Activated naive CD8-positive, alpha-beta T cell treated with anti-CD3 and anti-CD28 coated beads, Interleukin-2, amount 50 U/mL, for 24 hours (primary cell): ENCODE measurements around the gene TMC5.
"Not testable (repeated sequence)": the region's sequence is repeated elsewhere in the genome, so short reads cannot be mapped to it uniquely, and the experiment has no call there.

Experiments used
- ATAC-seq: fragments of 150-1000 bp; cut with Tn5 transposase; one replicate; pipeline ENCODE4 v1.10.0; 2021
- DNase-seq: peaks from one replicate; pipeline ENCODE4 v3.0.0; 2021
- H3K27ac Mint-ChIP-seq: one replicate; pipeline ENCODE4 v1.8.0; 2021; ENCODE audit warnings: mild to moderate bottlenecking, mixed read lengths
- H3K27me3 Mint-ChIP-seq: one replicate; pipeline ENCODE4 v1.8.0; 2021; ENCODE audit warnings: mixed read lengths
- H3K36me3 Mint-ChIP-seq: one replicate; pipeline ENCODE4 v1.8.0; 2021; ENCODE audit warnings: low read depth, mixed read lengths
- H3K4me1 Mint-ChIP-seq: one replicate; pipeline ENCODE4 v1.8.0; 2021; ENCODE audit warnings: mixed read lengths
- H3K4me3 Mint-ChIP-seq: one replicate; pipeline ENCODE4 v1.8.0; 2021; ENCODE audit warnings: mild to moderate bottlenecking, moderate library complexity, mixed read lengths
- H3K9me3 Mint-ChIP-seq: one replicate; pipeline ENCODE4 v1.8.0; 2021; ENCODE audit warnings: mixed read lengths

The TMC5 gene, protein sequence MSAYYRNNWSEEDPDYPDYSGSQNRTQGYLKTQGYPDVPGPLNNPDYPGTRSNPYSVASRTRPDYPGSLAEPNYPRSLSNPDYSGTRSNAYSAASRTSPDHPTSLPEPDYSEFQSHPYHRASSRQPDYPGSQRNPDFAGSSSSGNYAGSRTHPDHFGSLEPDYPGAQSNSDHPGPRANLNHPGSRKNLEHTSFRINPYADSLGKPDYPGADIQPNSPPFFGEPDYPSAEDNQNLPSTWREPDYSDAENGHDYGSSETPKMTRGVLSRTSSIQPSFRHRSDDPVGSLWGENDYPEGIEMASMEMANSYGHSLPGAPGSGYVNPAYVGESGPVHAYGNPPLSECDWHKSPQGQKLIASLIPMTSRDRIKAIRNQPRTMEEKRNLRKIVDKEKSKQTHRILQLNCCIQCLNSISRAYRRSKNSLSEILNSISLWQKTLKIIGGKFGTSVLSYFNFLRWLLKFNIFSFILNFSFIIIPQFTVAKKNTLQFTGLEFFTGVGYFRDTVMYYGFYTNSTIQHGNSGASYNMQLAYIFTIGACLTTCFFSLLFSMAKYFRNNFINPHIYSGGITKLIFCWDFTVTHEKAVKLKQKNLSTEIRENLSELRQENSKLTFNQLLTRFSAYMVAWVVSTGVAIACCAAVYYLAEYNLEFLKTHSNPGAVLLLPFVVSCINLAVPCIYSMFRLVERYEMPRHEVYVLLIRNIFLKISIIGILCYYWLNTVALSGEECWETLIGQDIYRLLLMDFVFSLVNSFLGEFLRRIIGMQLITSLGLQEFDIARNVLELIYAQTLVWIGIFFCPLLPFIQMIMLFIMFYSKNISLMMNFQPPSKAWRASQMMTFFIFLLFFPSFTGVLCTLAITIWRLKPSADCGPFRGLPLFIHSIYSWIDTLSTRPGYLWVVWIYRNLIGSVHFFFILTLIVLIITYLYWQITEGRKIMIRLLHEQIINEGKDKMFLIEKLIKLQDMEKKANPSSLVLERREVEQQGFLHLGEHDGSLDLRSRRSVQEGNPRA

DNA sequence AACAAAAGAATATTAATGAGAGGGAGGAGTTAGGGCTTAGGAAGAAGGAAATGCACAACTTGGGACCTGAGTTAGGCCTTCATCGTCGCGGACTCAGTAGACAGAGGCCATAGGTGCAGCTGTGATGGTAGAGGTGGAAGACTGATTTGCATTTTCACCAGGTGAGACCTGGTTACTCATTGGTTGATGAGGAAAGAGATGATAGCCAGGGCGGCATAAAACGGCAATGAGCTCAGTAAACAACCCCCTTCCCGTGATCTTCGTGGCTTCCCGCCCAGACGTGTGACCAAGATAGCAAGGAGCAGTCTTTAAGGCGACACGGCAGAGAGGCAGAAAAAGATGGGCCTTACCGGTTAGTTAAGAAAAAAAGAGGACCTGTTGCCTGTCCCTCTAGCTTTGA lies at the start of gene TMC5:
TMC5 (plus strand) TSS at position 244 of the 400 bp plus-strand sequence. CDS start 22,156 bp downstream, outside the sequence.
- DNase-seq, result no peak
- H3K4me3 Mint-ChIP-seq, result no peak within 1 kb of the TSS

GRCh38 chr16:19372541-19372940 lies 45.1 kb upstream of the TMC5 start:
- not testable (repeated sequence) for H3K27ac Mint-ChIP-seq, H3K36me3 Mint-ChIP-seq, H3K4me3 Mint-ChIP-seq, DNase-seq, ATAC-seq, H3K4me1 Mint-ChIP-seq, H3K9me3 Mint-ChIP-seq, H3K27me3 Mint-ChIP-seq

More for the DNA sequence above, at the start of gene TMC5:
- no peaks in the 10 kb centered on the region for H3K4me1 Mint-ChIP-seq
- H3K27ac Mint-ChIP-seq, result no peak within 1 kb of the TSS
- H3K27me3 Mint-ChIP-seq, result peaks cover 22% of the 10 kb centered on the region
- no peak for ATAC-seq
- no peaks in the 10 kb centered on the region for H3K36me3 Mint-ChIP-seq
- H3K9me3 Mint-ChIP-seq, result peaks cover 5% of the 10 kb centered on the region

- no peaks in the 10 kb centered on the region for H3K27me3 Mint-ChIP-seq
- no peak overlapping the region for H3K27ac Mint-ChIP-seq
- DNase-seq (no peak), ATAC-seq (no peak)
- no peaks in the 10 kb centered on the region for H3K36me3 Mint-ChIP-seq
- H3K4me3 Mint-ChIP-seq, result no peak overlapping the region
- H3K4me1 Mint-ChIP-seq, result no peaks in the 10 kb centered on the region
- H3K9me3 Mint-ChIP-seq, result no peaks in the 10 kb centered on the region
These were observed 43.3 kb upstream of the TMC5 start for GRCh38 chr16:19374402-19374801.

GRCh38 chr16:19375561-19376158 lies 42.0 kb upstream of the TMC5 start:
- ATAC-seq (no peak), DNase-seq (peak; percentile 32)
- Mint-ChIP-seq H3K36me3 (no peaks in the 10 kb centered on the region), H3K4me1 (peaks cover 4% of the 10 kb centered on the region), H3K27ac (no peak overlapping the region), H3K27me3 (no peaks in the 10 kb centered on the region), H3K4me3 (no peak overlapping the region), H3K9me3 (no peaks in the 10 kb centered on the region)

DNA sequence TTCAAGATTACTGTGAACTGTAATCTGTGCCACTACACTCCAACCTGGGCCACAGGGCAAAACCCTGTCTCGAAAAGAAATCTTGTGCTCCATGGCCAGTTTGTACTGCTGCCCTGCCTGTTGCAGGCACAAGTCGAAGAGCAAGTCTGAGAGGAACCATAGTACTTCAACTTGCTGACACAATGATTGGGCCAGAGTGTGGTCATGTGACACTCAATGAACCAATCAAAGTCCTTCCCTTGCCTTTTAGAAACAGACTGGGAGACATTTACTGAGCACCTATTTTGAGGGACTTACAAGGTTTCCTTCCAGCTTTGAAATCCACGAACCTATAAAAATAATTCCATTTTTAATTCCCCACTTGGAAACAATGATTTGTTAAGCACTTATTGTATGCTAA lies 39.8 kb upstream of the TMC5 start:
- ATAC-seq (no peak), DNase-seq (no peak)
- Mint-ChIP-seq H3K4me1 (peaks cover 4% of the 10 kb centered on the region), H3K36me3 (no peaks in the 10 kb centered on the region), H3K27ac (no peak overlapping the region), H3K4me3 (no peak overlapping the region), H3K27me3 (peaks cover 7% of the 10 kb centered on the region), H3K9me3 (no peaks in the 10 kb centered on the region)

DNA sequence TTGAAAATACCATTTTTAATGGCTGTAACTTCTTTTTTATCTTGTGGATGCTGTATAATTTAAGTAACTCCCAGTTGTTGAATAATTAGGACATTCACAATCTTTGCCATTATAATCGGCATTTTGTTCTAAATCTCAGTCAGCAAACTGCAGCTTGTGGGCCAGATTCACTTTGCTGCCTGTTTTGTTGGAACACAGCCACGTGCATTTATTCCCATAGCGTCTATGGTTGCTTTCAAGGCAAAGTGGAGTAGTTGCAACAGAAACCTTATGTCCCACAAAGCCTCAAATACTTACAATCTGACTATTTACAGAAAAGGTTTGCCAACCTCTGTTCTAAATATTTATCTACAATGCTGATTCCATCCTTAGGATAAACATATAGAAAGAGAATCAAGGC lies 39.2 kb upstream of the TMC5 start:
- no peak for ATAC-seq
- no peaks in the 10 kb centered on the region for H3K9me3 Mint-ChIP-seq
- H3K36me3 Mint-ChIP-seq, result no peaks in the 10 kb centered on the region
- H3K27ac Mint-ChIP-seq, result no peak overlapping the region
- no peak overlapping the region for H3K4me3 Mint-ChIP-seq
- peaks cover 7% of the 10 kb centered on the region for H3K4me1 Mint-ChIP-seq
- peaks cover 7% of the 10 kb centered on the region for H3K27me3 Mint-ChIP-seq
- no peak for DNase-seq

DNA sequence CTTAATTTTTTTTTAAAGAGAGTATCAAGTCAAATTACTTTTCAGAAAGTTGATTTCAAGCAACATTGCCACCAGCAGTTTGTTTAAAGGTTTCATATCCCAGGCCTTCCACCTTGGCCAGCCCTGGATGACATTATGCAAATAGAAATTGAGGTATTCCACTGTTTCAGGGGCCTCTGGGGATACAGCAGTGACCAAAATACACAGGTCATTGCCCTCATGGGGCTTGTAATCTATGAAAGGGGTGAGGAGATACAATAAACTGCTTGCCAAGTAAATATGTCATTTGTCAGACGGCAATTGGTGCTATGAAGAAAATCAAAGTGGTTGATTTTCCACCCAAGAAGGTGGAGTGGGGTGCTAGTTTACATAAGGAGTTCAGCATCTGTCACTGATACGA lies 37.8 kb upstream of the TMC5 start:
- Mint-ChIP-seq H3K27me3 (peaks cover 7% of the 10 kb centered on the region), H3K27ac (no peak overlapping the region), H3K4me1 (peaks cover 7% of the 10 kb centered on the region), H3K4me3 (no peak overlapping the region), H3K36me3 (no peaks in the 10 kb centered on the region), H3K9me3 (no peaks in the 10 kb centered on the region)
- DNase-seq (no peak), ATAC-seq (no peak)

DNA sequence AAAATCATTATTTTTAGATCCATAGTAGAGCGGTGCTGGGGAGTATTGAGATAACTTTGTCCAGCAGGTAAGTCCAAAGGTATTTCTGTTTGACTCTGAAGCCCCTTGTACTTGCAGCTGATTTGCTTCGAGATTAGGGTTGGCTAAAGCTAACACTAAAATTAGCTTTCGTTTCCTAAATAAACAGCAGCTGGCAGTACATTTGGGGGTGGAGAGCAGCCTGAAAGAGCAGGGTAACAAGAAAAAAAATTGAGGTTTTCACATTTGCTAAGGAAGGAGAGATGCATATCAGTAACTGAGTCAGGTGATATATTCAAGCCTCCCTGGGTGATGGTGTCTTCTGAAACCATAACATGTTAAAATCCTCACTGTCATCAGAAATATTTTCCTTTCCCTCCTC lies 37.4 kb upstream of the TMC5 start:
- H3K36me3 Mint-ChIP-seq, result no peaks in the 10 kb centered on the region
- DNase-seq, result no peak

DNA sequence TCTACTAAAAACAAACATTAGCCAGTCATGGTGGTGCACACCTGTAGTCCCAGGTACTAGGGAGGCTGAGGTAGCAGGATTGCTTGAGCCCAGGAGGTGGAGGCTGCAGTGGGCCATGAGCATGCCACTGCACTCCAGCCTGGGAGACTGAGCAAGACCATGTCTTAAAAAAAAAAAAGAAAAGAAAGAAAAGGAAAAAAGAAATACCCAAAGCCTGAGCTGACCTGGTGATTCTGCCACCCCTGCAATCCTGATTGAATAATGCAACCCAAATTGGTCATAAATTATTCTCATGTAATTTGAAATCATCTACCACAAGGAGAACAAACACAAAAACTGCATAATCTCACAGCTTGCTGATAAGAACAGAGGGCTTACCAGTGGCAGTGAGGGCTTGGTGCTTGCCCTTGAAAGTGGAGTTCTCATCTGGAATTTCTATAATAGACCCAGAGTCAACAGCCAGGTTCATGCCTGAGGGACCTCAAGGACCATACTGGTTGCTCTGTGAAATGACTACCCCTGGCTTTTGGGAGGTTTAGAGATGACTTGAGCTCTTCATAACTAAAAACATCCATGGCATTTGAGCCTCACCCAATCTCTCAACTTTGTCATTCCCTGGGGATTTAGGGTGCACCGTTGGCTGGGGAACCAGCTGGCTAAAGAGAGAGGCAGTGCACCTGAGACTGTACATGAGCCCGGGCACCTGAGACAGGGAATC lies 35.4 kb upstream of the TMC5 start:
- Mint-ChIP-seq H3K36me3 (no peaks in the 10 kb centered on the region), H3K4me3 (no peak overlapping the region), H3K27me3 (peaks cover 16% of the 10 kb centered on the region), H3K27ac (no peak overlapping the region), H3K4me1 (peaks cover 7% of the 10 kb centered on the region), H3K9me3 (no peaks in the 10 kb centered on the region)
- no peak for DNase-seq
- ATAC-seq, result no peak

More for the DNA sequence above, 37.4 kb upstream of the TMC5 start:
- H3K27me3 Mint-ChIP-seq, result peaks cover 11% of the 10 kb centered on the region
- H3K4me1 Mint-ChIP-seq, result peaks cover 7% of the 10 kb centered on the region
- H3K9me3 Mint-ChIP-seq, result no peaks in the 10 kb centered on the region
- no peak overlapping the region for H3K4me3 Mint-ChIP-seq
- no peak overlapping the region for H3K27ac Mint-ChIP-seq
- ATAC-seq, result no peak

GRCh38 chr16:19382887-19383816 lies 34.5 kb upstream of the TMC5 start:
- H3K9me3 Mint-ChIP-seq, result no peaks in the 10 kb centered on the region
- ATAC-seq, result no peak
- no peaks in the 10 kb centered on the region for H3K36me3 Mint-ChIP-seq
- peaks cover 7% of the 10 kb centered on the region for H3K4me1 Mint-ChIP-seq
- no peak overlapping the region for H3K4me3 Mint-ChIP-seq
- peaks cover 18% of the 10 kb centered on the region for H3K27me3 Mint-ChIP-seq
- no peak overlapping the region for H3K27ac Mint-ChIP-seq
- DNase-seq, result no peak

GRCh38 chr16:19384656-19385055 lies 33.0 kb upstream of the TMC5 start:
- H3K27ac Mint-ChIP-seq, result no peak overlapping the region
- no peak for ATAC-seq
- no peak overlapping the region for H3K4me3 Mint-ChIP-seq
- H3K36me3 Mint-ChIP-seq, result no peaks in the 10 kb centered on the region
- H3K4me1 Mint-ChIP-seq, result peaks cover 7% of the 10 kb centered on the region
- DNase-seq, result no peak
- no peaks in the 10 kb centered on the region for H3K9me3 Mint-ChIP-seq
- peaks cover 21% of the 10 kb centered on the region for H3K27me3 Mint-ChIP-seq

- ATAC-seq (no peak), DNase-seq (no peak)
- Mint-ChIP-seq H3K36me3 (no peaks in the 10 kb centered on the region), H3K27ac (no peak overlapping the region), H3K27me3 (peaks cover 20% of the 10 kb centered on the region), H3K4me1 (peaks cover 3% of the 10 kb centered on the region), H3K9me3 (no peaks in the 10 kb centered on the region), H3K4me3 (no peak overlapping the region)
These were observed 31.2 kb upstream of the TMC5 start for GRCh38 chr16:19386525-19386924.

DNA sequence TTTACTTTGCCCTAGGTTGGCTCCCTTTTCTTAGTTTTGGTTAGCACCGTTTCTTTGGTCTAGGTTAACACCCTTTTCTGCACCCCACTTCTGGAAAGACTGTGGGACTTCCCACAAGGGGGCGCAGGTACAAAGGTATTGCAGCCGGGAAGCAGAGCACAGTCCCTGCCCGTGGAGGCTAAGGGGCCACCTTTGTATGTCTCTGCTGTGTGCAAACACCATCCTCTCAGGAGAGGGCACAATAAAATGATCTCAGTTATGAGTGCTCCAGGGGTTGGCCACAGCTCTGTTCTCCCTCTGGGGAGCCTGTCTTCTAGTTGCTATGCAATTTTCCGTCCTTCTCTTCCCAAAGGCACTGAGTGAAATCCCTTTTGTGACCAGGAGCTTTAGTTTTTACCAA lies 28.4 kb upstream of the TMC5 start:
- DNase-seq, result peak; percentile 48
- peaks cover 27% of the 10 kb centered on the region for H3K27me3 Mint-ChIP-seq

More for the DNA sequence above, 28.4 kb upstream of the TMC5 start:
- peak; percentile 46 for ATAC-seq
- Mint-ChIP-seq H3K4me1 (no peaks in the 10 kb centered on the region), H3K27ac (no peak overlapping the region), H3K9me3 (no peaks in the 10 kb centered on the region), H3K4me3 (no peak overlapping the region), H3K36me3 (no peaks in the 10 kb centered on the region)
